ENCODE measurements around the gene LCN10.

DNA sequence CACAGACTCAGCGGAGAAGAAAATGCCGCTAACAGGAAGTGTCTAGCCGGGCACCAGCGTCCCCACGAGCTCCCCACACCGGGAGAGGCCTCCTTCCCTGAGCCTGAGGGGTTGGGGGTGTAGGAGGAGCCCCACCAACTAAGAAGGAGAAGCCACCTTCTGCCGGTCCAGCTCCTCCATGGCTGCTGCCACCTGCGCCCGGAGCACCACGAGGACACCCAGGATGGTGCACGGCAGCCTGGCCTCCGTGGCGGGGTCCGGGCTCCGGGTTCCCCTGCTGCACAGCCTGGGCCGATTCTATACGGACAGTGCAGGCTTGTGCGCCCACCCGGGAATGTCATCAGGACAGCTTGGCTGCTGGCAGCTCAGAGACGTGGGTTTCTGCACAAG is 15.0 kb upstream of the LCN10 start:
- TF ChIP-seq, protein P1, sequence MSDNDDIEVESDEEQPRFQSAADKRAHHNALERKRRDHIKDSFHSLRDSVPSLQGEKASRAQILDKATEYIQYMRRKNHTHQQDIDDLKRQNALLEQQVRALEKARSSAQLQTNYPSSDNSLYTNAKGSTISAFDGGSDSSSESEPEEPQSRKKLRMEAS (IDR thresholded peaks at IDR 0.05; ENCODE audit: insufficient read depth, insufficient read length): no peak
- TF ChIP-seq, protein P2, sequence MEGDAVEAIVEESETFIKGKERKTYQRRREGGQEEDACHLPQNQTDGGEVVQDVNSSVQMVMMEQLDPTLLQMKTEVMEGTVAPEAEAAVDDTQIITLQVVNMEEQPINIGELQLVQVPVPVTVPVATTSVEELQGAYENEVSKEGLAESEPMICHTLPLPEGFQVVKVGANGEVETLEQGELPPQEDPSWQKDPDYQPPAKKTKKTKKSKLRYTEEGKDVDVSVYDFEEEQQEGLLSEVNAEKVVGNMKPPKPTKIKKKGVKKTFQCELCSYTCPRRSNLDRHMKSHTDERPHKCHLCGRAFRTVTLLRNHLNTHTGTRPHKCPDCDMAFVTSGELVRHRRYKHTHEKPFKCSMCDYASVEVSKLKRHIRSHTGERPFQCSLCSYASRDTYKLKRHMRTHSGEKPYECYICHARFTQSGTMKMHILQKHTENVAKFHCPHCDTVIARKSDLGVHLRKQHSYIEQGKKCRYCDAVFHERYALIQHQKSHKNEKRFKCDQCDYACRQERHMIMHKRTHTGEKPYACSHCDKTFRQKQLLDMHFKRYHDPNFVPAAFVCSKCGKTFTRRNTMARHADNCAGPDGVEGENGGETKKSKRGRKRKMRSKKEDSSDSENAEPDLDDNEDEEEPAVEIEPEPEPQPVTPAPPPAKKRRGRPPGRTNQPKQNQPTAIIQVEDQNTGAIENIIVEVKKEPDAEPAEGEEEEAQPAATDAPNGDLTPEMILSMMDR (IDR thresholded peaks at IDR 0.05; ENCODE audit: extremely low read depth in 1 of 2, insufficient read depth in 1 of 2, low read depth in 1 of 2, low read length in 2 of 2): no peak
